HCT116 (cell line): Measurements from ENCODE around the gene AK3.

ENCODE experiments used
- CEBPB ChIP-seq: IDR thresholded peaks from 2 replicates; pipeline ENCODE4 v1.6.1; 2012; ENCODE audit warnings: low read depth
- CTCF ChIP-seq, 3 experiments: fragments of 200-600 bp in 1 of 3; sonication (generic) in 1 of 3; IDR thresholded peaks in 2 of 3; conservative IDR thresholded peaks in 1 of 3; 2 replicates each; pipeline ENCODE4 v1.5.1; 2012 to 2017; ENCODE audit warnings: low read depth in 2 of 3, low read length in 2 of 3, antibody characterized with exemption in 1 of 3, borderline replicate concordance in 1 of 3, control low read depth in 1 of 3, mild to moderate bottlenecking in 1 of 3, mixed read lengths in 1 of 3, mixed run types in 1 of 3, moderate library complexity in 1 of 3; ENCODE audit not compliant: insufficient read depth in 1 of 3
- EZH2phosphoT487 ChIP-seq: fragments of 200-600 bp; IDR thresholded peaks from 2 replicates; pipeline ENCODE4 v1.6.1; 2018; ENCODE audit warnings: antibody characterized with exemption, borderline replicate concordance
- FOSL1 ChIP-seq: IDR thresholded peaks from 2 replicates; pipeline ENCODE4 v1.6.1; 2012; ENCODE audit warnings: low read depth
- MAX ChIP-seq: IDR thresholded peaks from 2 replicates; pipeline ENCODE4 v1.6.1; 2012
- POLR2AphosphoS5 ChIP-seq: IDR thresholded peaks from 2 replicates; pipeline ENCODE4 v1.6.1; 2011; ENCODE audit warnings: mild to moderate bottlenecking, low read depth, low read length, moderate library complexity
- RAD21 ChIP-seq: IDR thresholded peaks from 2 replicates; pipeline ENCODE4 v1.6.1; 2012; ENCODE audit warnings: low read depth, mild to moderate bottlenecking
- REST ChIP-seq: IDR thresholded peaks from 2 replicates; pipeline ENCODE4 v1.6.1; 2012; ENCODE audit warnings: low read depth
- TCF7L2 ChIP-seq: IDR thresholded peaks from 2 replicates; pipeline ENCODE4 v1.7.0; 2011; ENCODE audit warnings: borderline replicate concordance, inconsistent platforms; ENCODE audit not compliant: insufficient read depth, insufficient read length; ENCODE audit errors: extremely low read depth

DNA sequence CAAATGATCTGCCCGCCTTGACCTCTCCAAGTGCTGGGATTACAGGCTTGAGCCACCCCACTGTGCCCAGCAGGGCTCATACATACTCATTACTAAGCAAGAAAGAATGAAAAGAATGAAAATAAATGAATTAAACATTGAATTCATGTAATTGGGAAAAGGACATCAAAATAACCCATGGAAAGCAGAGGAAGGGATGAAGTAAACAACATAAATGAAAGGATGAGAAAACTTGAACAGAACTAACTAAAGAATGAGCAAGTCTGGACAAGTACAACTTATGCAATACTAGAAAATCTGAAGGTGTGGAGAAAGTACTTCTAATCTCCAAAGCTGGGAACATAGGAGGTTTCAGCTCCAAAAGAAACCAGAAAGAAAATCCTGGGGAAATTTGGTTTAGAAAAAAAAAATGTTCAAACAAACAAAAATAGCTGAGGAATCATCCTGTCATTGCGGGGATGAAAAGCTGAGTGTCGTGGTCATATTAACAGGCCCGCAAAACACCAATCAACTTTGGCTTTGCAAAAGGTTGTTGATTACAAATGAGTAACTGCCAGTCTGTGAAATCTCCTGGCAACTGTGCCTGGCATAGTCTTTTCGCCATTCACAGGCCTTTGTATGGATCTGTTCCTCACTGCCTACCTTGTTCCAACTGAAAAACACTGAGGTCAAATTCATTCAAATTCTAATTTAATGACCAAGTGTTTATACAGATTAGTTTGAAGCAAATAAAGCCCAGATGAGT is 2.3 kb upstream of the AK3 start:
- TF ChIP-seq CTCF (IDR thresholded peaks at IDR 0.05 in 2 of 3, conservative IDR thresholded peaks at IDR 0.05 in 1 of 3; ENCODE audit: borderline replicate concordance in 1 of 3, insufficient read depth in 1 of 3, low read depth in 2 of 3, low read length in 2 of 3) (no peak), EZH2phosphoT487 (no peak), RAD21 (no peak), CEBPB (no peak), REST (no peak), POLR2AphosphoS5 (no peak), MAX (no peak), TCF7L2 (no peak), FOSL1 (no peak)
